Renal cortex interstitium (tissue), 11 donors: ENCODE measurements around the gene C6orf163. TPM values are rescaled to one million over a fixed set of nuclear protein-coding genes. Genes with fewer than 3 reads are reported as not detected.

Source experiments
- DNase-seq, 11 donors: peaks; one replicate each; pipeline ENCODE4 v3.0.0-alpha.2; 2013; ENCODE audit warnings: low read depth in 9 of 11, low spot score in 4 of 11; ENCODE audit errors: extremely low read depth in 1 of 11
- polyA plus RNA-seq, 3 donors: library from polyadenylated mRNA; unstranded; fragments of 120-200 nt; gene quantifications; one replicate each; pipeline ENCODE4 v1.2.1, GENCODE V29; 2013; ENCODE audit not compliant: insufficient read length in 3 of 3

Gene C6orf163
- polyA plus RNA-seq, 3 donors: 2.7 to 7.5 (median 3.0) TPM

DNA sequence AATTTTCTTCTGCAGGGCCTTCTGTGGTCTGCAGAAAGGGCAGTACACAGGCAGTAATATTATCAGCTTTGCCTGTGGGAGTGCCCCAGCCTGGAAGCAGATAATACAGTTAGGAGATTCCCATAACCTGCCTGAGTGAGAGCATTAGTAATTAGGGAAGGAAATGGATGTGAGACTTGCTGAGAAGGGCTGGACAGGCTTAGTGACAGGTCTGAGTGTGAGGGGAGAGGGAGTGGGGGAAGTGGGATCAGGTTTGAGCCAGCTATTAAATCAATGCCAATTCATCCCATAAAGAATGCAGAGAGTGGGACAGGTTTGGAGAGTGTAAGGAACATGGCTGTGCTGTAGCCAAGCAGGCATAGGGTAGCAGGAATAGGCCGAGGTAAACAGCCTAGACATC, 53.0 kb downstream of the C6orf163 start:
- DNase-seq: peak in 1 of 11 donors; percentile 46

DNA sequence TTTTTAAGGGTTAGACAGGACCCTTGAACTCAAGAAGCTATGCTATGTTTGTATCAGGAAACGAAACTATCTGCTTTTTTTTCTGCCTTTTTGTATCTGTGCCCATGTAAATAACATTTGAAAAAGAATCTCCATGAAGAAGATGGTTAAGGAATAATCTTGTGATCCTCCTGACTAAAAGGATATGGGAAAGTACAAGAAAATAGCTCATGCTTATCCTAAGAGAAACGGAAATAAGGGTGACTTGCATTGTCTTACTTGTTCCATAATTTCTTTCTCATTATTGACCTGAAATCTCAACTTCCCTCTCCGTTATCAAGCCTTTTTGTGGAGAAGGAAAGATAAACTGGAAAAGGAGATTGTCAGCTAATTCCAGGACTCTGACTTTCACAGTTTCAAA, 57.2 kb downstream of the C6orf163 start:
- no peak for DNase-seq

DNA sequence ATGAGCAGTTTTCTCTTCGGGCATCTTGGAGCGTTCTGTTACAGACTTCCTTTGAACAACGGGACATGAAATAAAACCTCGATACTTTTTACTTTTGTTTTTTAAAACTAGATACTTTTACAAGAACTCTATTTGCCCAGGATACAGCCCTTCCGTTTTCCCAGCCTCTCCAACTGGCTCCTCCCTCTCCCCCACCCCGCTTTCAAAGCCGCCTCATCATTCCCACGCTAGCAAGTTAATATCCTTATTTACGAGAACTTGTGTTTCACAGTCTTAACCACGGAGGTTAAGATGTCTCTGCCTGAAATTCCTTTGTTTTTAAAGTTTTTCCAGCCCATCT, 62.9 kb downstream of the C6orf163 start:
- peak in 2 of 11 donors; percentile 39 to 42 for DNase-seq

DNA sequence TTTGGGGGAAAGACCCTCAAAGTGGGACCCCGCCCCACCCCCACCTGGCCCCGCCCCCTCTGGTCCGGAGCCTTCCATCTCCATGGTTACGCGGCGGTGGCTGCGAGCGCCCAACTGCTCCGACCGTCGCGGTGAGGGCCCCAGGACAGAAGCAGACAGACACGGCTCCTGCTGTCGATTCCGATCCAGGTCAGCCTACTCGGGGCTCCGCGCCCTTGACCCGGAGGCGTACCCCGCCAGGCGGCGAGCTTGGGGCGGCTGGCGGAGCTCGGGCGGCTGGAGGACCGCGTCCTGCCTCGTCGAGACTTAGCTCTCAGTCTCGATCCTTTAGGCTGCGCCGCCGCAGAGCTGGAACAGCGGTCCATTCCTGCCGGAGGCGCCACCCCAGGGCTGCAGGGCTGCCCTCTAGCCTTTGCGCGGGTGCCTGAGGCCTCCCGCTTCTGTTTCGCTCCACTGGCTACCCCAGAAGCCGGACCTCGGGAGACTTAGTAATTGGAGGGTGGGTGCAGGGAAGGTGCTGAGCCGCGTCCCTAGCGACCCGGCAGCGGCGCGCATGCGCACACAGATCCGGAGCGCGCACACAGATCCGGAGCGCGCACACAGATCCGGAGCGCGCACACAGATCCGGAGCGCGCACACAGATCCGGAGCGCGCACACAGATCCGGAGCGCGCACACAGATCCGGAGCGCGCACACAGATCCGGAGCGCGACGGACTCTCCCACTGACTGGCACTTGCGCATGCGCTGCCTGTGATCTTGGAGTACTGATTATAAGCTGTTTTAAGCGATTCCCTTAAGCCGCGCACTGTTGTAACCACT, 63.5 kb downstream of the C6orf163 start, which contains the start of gene CFAP206:
Gene CFAP206 (plus strand): TSS at position 72 of the 820 bp plus-strand sequence. CDS start 1,868 bp downstream, outside the sequence.
- DNase-seq: peak; percentile 65 to 84 (median 77)

DNA sequence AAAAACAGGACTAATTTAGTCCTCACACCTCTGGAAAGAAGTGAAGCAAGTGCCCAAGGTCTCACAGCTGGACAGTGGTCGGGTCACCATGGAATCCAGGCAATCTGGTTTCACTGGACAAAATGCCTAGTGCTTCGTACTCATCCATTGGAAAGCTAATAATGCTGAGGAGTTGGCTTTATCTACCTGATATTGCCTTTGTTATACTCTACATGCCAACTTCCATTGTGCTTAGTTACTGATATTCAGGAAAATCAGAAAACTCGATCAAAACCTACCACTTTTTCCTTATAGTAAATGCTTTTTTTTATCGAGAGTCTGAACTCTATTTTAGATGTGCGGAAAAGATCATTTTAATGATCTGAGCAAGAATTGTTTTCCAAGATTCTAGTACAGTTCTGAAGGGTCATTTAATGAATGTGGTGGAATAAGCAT, 64.1 kb downstream of the C6orf163 start:
- no peak for DNase-seq

Other genes with a start within 250 kb of the C6orf163 start
- gene CGA, start 249.7 kb upstream of the C6orf163 start, polyA plus RNA-seq: 1 to 10 TPM in 2 of 3 donors, not detected in 1; 3.5 to 5.9 TPM
- 10 to 100 TPM; 38.8 to 48.2 (median 48.2) TPM for gene ZNF292, start 189.2 kb upstream of the C6orf163 start, polyA plus RNA-seq
- 10 to 100 TPM; 16.3 to 22.6 (median 20.9) TPM for gene SMIM8, start 22.2 kb upstream of the C6orf163 start, polyA plus RNA-seq
- gene GJB7, start 15.5 kb upstream of the C6orf163 start, polyA plus RNA-seq: under 1 TPM in 2 of 3 donors, not detected in 1; 0.14 to 0.41 TPM
- gene CFAP206, start 63.2 kb downstream of the C6orf163 start, polyA plus RNA-seq: 1 to 10 TPM; 2.9 to 3.5 (median 3.2) TPM
- 10 to 100 TPM; 37.8 to 49.8 (median 38.3) TPM for gene SLC35A1, start 128.2 kb downstream of the C6orf163 start, polyA plus RNA-seq
- gene RARS2, start 245.2 kb downstream of the C6orf163 start, polyA plus RNA-seq: 10 to 100 TPM; 51.4 to 63.4 (median 60.9) TPM
- gene ORC3, start 245.3 kb downstream of the C6orf163 start, polyA plus RNA-seq: 10 to 100 TPM; 36.4 to 46.5 (median 37.2) TPM